Stimulated activated CD4-positive, alpha-beta T cell treated with anti-CD3 and anti-CD28 coated beads, Interleukin-4, amount 100 ng/mL, for 24 hours (primary cell): ENCODE results near the gene MRPS26.
A peak's percentile ranks its signal among the peaks of the same experiment; 100 is the strongest.
"Not testable (repeated sequence)": the region's sequence is repeated elsewhere in the genome, so short reads cannot be mapped to it uniquely, and the experiment has no call there.

ENCODE experiments used
- DNase-seq: peaks from one replicate; pipeline ENCODE4 v3.0.0-alpha.2; 2020

The MRPS26 gene

GRCh38 chr20:3045816-3046676 lies at the start of gene MRPS26:
Gene MRPS26 (plus strand): TSS chr20:3046052. CDS start chr20:3046069, 17 bp downstream.
- DNase-seq: peak; percentile 81

DNA sequence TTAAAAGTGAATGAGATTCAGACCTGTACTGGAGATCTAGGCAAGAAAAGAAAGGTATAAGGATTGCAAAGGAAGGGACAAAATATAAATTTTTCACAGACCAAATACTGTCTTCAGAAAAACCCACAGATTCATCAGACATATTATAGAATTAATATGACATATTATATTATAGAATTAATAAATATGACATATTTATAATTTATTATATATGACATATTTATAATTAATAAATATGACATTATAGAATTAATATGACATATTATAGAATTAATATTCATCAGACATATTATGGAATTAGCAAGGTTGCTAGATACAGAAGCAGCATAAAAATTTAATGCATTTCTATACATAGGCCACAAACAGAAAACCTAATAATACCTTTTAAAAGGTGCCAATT lies 47.1 kb upstream of the MRPS26 start:
- no peak for DNase-seq

DNA sequence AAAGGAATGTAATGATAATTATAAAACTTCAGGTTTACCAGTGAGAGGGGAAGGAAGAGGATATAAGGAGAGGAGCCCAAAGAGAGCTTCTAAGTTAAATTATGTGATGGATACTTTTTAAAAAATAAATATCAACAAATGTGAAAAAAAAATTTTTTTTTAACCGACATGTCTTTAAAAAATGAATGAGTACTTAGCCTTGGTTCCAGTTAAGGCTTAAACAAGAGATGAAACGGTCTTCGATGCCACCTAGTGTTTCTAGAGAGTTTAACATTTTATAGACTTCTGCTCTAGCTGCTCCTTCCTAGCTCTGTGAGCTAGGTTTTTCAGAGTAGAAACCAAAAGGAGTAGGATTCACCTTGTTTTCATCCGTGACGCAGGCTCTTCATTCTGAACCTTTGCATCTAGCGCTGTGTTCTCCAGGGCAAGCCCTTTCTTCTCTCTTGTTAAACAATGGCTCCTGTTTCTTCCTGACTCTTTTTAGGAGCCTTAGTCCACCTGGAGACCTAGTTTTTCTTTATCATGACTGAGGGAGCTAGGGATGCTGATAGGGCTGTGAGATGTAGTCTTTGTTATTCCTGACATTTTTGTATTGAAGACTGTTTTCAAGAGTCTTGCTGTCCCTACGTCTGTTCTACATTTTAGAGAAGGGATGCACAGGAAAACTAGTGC lies 44.9 kb upstream of the MRPS26 start:
- no peak for DNase-seq

GRCh38 chr20:3003416-3003815 lies 42.4 kb upstream of the MRPS26 start:
- DNase-seq: no peak

- DNase-seq: peak; percentile 25
Observed at GRCh38 chr20:3010985-3011723, 34.7 kb upstream of the MRPS26 start.

- peak; percentile 22 for DNase-seq
Observed at GRCh38 chr20:3011752-3012151, 34.1 kb upstream of the MRPS26 start.

DNA sequence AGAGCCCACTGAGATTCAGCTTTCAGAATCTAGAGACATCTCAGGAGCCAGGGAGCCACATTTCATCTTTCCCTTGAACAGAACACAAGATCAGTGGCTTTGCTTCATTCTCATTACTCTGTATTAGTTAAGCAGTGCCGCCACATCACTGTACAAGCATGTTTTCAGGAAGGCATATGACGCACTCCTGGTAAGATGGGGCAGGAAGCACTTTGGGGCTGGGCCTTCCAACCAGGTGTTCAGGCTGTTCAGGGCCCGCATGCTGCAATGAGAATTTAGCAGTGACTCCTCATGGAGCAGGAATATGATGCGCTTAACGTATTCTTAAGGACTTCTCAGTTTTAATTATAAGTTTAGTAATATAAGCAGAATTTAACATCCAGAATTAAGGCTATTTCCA lies 32.1 kb upstream of the MRPS26 start:
- DNase-seq: no peak

GRCh38 chr20:3014179-3014578 lies 31.7 kb upstream of the MRPS26 start:
- no peak for DNase-seq

DNA sequence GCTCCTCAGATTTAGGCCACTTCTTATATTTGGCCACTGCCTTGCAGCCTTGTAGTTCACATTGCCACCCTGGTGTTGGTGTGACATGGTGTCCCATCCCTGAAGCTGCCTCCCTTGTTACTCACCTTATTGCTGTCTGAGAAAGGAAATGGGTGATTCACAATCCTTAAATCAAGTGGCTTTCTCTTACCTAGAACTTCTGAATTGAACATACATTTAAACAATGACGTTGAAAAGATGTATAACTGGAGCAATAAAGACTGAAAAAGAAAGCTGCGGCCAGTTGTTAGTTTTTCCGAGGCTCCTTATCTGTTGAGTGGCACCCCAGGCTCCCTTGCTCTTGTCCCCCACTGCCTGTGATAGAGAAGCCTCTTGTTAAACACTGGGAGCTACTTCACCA lies 31.2 kb upstream of the MRPS26 start:
- peak; percentile 35 for DNase-seq

DNA sequence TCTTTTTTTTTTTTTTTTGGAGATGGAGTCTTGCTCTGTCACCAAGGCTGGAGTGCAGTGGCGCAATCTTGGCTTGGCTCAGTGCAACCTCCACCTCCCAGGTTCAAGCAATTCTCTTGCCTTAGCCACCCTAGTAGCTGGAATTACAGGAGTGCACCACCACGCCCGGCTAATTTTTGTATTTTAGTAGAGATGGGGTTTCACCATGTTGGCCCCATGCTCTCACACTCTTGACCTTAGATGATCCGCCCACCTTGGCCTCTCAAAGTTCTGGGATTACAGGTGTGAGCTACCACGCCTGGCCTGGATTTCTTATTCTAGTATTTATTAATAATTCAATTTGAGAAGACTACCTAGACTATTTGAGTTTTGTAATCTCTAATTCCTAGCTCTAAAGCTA lies 30.6 kb upstream of the MRPS26 start:
- DNase-seq: not testable (repeated sequence)

GRCh38 chr20:3021327-3021726 lies 24.5 kb upstream of the MRPS26 start:
- no peak for DNase-seq

- no peak for DNase-seq
Observed at GRCh38 chr20:3021777-3022176, 24.1 kb upstream of the MRPS26 start.

DNA sequence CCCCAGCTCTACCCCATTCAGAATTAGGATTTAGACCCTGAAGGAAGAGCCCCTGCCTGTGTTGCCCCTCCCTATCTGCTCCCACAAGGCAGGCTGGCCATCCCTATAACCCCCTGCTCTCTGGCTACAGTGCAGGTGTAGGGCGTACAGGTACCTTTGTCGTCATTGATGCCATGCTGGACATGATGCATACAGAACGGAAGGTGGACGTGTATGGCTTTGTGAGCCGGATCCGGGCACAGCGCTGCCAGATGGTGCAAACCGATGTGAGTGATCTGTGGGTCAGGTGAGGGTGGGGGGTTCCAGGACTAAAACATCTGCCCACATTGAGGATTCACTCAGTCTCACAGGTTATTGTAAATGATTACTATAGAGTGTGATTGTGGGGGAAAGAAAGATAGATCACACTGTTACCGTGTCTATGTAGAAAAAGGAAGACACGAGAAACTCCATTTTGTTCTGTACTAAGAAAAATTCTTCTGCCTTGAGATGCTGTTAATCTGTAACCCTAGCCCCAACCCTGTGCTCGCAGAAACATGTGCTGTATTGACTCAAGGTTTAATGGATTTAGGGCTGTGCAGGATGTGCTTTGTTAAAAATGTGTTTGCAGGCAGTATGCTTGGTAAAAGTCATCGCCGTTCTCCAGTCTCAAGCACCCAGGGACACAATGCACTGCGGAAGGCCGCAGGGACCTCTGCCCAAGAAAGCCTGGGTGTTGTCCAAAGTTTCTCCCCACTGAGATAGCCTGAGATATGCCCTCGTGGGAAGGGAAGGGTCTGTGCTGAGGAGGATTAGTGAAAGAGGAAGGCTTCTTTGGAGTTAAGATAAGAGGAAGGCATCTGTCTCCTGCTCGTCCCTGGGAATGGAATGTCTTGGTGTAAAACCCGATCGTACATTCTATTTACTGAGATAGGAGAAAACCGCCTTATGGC lies 23.0 kb upstream of the MRPS26 start:
- not testable (repeated sequence) for DNase-seq

DNA sequence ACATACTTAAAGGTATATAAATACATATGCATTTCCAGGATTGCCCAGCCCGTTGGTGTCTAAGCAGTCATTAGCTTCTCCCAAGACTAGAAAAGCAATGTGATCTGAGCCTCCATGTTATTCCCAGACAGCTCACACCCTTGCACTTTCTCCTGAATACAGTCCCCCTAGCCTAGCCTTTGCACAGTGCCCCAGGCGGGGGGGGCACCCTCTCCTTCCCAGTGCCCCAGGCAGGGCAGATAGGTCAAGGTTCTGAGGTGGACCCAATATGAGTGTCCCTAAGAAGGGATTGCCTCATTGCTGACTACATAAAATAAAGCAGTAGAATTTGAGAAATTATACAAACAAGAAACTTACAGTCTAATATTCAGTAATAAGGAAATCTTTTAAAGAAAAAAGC lies 17.9 kb upstream of the MRPS26 start:
- no peak for DNase-seq

DNA sequence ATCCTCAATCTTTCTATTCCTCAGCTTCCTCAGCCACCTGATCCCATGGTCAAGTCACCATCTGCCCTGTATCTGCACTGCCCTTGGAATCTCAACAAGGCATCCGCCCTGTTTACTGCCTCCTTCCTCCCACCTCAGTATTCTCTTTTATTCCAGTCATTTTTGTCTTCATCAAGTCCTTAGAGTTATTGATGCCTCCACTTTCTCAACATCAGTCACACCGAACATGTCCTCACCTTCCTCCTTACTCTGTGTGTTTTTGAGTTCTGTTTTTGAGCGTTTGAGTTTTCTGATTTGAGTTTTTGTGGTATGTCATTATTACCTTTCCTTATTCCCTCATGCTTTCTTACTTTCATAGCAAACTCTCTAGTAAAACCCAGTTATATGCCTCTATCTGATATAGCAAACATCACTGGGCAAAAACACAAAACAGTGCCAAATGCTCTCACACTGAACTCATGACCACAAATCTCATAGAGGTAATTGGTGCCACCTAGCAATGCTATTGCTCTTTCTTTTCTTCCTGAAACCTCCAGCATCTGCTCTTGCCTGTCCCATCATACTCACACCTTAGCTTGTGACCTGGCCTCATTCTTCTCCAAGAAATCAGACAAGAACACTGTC lies 14.2 kb upstream of the MRPS26 start:
- DNase-seq: no peak

DNA sequence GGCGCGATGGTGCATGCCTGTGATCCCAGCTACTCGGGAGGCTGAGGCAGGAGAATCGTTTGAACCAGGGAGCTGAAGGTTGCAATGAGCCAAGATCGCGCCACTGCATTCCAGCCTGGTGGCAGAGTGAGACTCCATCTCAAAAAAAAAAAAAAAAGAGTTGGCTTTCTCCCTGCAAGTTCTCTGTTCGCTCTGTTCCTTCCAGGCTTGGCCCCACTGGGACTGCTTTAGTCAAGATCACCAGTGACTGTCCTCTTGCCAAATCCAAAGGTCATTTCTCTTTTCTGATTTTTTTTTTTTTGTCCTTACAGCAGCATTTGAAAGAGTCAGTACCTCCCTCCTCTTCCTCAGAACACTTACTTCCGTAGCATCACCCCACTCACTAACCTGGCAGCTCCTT lies 13.2 kb upstream of the MRPS26 start:
- DNase-seq: no peak

- no peak for DNase-seq
Observed at GRCh38 chr20:3037654-3038053, 8.2 kb upstream of the MRPS26 start.

GRCh38 chr20:3038454-3038853 lies 7.4 kb upstream of the MRPS26 start:
- DNase-seq: no peak

DNA sequence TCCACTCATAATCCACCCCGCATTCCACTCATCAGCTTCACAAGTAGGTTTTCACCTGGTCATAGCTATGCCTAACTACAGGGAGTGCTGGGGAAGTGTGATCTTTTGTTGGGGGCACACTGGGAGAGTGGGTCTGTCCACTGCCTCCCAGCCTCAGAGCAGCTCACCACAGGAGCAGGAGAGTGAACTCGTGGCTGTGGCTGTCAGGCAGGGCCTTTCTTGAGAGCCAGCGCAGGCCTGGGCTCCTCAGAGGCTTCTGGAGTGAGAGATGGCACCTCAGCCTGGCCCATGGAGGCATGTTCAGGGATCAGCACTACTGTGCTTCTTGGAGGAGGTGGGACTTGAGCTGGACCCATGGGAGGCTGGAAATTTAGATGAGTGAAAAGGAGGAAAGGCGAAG lies 6.4 kb upstream of the MRPS26 start:
- DNase-seq: no peak

GRCh38 chr20:3040086-3040485 lies 5.8 kb upstream of the MRPS26 start:
- no peak for DNase-seq

DNA sequence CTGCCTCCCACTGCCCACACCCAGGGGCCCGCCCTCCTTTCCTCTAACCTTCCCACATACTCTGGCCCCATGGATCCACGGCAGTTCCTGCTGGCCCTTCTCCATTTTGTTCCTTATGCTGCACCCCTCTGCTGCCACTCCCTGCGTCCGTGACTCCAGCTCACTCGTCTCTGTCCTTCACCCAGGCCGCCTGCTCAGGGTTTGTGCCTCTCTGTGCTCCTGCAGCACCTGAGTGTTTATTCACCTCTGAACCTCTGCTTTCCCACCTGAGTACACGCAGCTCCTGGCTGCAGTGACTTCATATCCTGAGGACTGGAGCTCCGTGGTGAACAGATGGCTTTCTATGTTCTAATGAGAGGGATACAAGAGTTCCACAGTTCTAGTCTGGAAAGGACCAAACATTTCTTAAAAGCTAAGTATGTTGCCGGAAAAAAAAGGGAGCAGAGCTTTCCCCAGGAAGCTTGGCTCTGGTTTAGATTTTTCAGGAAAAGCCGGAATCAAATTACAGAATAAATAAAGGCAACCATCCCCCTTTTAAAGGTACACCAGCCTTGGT lies 3.9 kb upstream of the MRPS26 start:
- DNase-seq: no peak

- DNase-seq: no peak
Observed at GRCh38 chr20:3042625-3043024, 3.2 kb upstream of the MRPS26 start.
